CD4-positive, alpha-beta T cell treated with Interleukin-15 for 4 hours (primary cell): ENCODE results near the gene STK39.

Source experiments
- DNase-seq: peaks from one replicate; pipeline ENCODE4 v3.0.0-alpha.2; 2020; ENCODE audit warnings: low spot score

STK39 gene

GRCh38 chr2:167992278-167992677 lies 255.1 kb downstream of the STK39 start:
- DNase-seq = no peak

GRCh38 chr2:167990062-167990461 lies 257.3 kb downstream of the STK39 start:
- DNase-seq = no peak

GRCh38 chr2:167988296-167988695 lies 259.1 kb downstream of the STK39 start:
- DNase-seq = no peak

DNA sequence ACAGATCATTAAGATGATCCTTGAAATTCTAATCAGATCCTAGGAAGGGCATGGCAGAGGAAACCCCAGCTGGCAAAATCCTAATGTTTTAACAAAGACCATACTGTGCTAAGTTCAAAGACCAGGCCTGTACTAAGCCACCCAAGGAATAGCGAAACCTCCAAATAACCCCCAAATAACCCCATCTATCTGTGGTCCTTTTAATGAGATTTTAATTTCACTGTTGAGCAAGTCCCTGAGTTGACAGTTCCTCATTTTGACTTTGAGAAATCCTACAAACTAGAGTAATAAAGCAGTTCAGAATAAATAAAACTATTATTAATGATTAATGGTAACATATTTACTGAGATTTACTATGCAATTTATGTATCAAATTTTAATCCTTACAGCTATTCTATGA lies 259.8 kb downstream of the STK39 start:
- DNase-seq = no peak

DNA sequence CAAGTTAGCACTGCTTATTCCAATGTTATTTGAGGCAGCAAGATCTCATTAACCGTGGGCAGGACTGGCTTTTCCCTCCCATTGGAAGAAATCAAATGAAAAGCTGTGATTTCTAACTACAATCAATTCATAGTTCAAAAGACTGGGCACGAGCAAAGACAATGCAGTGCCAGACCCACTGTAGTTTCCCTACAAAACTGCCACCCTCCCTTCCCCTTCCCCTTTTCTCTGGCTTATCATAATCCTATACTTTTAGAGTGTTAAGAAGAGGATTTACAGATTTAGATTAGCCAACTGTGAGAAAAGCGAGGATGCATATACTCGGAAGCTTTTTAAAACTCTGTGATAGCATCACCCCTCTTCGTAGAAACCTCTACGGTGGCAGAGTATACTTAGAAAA lies 260.4 kb downstream of the STK39 start:
- no peak for DNase-seq

GRCh38 chr2:167986223-167986622 lies 261.2 kb downstream of the STK39 start:
- no peak for DNase-seq

- DNase-seq = no peak
Observed at GRCh38 chr2:167981945-167982344, 265.4 kb downstream of the STK39 start.

DNA sequence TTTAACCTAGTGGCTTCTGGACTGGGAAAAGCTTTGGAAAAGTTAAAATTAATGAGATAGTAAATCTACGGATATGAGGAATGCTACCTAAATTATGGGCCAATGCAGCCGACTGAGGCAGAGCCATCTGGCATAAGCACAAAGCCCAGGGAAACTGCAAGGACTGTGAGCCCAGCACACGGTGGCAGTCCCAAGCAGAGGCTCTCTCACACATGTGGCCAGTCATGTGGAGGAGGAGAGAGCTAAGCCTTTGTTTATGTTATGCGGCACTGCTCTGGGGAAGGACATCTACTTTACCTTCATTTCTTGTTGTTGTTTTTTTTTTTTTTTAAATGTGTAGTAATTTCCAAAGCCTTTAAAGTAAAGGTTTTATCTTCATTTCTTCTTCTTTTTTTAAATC lies 267.0 kb downstream of the STK39 start:
- no peak for DNase-seq

DNA sequence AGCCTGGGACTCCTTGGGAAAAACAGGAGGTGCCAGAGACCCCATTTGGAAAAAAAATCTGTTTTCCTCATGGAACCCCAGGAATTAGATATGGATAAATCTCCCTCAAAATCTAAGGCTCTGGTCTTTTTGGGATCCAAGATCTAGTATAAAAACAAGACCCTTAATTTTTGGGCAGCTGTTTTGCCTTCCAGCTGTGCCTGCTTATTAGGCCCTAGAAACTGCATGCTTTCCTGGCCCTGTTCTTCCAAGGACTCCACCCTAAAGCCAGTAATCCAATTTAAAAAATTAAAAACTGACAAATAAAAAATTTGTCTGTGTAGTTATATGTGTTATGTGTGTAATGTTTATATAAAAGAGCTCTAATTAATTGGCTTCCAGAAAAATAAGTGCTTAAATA lies 274.6 kb downstream of the STK39 start:
- no peak for DNase-seq

GRCh38 chr2:167972020-167972419 lies 275.4 kb downstream of the STK39 start:
- DNase-seq = no peak

DNA sequence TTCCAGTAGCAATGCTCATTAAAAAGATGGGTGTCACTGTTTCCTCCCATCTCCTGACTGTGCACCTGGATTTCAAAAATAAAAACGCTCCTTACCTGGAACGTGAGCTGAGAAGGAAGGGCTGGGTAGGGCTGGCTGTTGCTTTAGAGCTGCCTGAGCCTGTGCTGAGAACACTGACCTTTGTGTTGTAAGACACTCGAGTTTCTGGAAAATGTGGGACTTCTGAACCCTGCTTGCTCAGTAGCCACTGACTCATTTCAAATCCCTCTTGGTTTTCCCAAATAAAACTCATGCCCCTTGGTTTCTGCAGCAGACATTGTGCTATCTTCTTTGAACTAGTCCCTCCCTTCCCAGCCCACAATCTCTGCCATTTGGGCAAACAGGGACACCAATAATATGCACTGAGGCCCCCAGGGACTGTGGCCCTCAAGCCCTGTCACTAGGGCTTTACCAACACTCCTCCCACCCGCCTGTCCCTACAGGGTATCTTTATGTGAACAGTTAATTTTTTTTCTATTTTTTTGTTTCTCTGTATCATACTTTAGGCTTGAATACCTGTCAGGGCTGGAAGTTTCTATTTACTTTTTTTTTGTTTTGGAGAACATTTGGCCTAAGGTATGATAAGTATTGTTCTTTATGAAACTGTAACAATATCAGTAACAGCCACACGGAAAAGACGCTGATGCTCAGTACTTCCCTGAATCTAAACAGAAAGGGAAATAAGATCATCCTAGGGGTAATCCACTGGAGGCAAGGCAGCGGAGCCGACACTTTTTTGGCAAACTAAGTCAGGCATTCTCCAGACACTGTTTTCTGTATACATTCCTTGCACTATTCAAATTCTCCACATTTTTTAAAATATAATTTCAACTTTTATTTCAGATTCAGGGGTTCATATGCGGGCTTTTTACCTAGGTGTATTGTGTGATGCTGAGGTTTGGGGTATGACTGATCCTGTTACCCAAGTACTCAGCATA lies 280.2 kb downstream of the STK39 start:
- no peak for DNase-seq

DNA sequence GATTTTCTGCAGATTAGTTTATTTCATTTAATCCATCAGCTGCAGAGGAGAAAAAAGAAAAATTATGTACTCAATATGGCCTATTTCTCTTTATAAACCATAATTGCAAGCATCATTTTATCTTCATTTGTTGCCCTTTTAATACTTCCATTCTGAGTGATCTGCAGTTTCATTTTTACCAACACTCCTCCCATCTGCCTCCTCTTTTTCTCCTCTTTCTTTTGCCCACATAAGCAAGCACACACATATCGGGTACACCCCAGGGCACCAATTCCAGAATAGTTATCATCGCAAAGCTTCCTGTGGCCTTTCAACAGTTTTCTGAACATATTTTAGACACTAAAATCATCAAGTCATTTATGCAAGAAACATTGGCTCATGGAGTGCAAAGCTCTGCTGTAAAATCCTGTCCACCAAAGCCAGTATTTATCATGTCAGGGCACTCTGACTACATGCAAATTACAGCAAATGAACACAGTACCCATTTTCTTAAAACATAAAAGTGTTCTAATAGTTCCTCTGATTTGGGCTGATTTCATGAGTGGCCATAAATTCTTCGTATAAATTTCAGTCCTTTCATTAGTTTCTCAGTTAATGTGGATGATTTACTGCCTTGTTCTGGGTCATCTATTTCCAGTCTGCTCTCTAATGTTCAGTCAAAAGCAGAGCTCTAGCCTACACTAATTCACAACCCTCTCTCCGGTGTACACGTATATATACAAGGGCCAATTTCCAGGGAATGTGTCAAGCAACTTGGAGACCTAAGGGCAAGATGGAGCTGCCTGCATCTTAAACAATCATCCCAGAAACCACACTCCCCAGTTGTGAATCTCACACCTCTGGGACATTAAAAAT lies 281.3 kb downstream of the STK39 start:
- no peak for DNase-seq

GRCh38 chr2:167964650-167965413 lies 282.6 kb downstream of the STK39 start:
- DNase-seq = no peak

- DNase-seq = no peak
Observed at GRCh38 chr2:167963899-167964649, 283.3 kb downstream of the STK39 start.

- no peak for DNase-seq
Observed at GRCh38 chr2:167962436-167963226, 284.8 kb downstream of the STK39 start.

DNA sequence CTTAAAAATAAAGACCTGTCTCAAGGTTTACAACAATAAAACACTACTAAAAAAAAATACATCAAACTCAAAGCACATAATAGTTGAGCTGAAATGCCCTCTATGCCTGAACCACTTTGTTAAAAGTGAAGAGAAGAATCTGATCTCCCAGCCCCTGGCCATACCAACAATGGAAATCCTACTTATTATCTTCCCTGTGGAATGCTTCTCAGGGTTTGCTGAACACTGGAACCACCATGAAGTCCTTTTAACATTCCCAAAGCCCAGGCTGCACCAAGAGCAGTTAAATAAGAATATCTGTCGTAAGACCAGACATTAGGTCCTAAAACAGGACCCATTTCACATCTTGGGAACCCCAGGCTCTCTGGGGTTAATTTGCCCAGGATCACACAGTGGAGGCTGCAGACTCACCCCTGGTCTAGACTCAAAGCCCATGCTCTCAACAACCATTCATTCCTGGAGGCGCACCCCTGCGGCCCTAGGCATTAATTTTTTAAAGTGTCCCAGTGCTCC lies 285.8 kb downstream of the STK39 start:
- no peak for DNase-seq

DNA sequence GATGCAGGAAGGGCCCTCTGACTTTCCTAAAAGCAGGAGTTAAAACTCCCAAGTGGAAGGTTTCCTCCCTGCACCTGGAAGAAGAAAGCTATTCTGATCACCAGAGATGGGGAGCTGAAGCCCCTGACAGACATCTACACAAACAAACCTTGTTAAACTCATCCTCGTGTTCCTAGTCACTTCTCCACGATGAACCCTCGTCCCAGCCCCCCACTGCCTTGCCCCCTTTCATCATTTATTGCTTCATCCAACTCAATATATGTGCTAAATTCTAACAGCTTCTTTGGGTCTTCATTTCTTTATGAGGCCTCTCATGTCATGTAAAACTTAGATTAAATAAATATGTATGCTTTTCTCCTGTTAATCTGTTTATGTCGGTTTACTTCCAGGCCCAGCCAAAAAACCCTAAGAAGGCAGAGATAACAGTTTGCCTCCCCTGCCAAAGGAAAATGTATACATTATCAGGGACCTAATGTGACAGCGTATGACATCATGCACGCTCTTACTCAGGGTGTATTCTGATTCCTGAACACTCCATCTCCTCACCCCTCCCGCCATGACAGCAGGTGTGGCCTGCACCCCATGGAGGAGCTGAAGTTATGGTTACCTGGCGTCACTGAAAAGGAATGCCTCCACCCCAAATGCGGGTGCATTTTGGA lies 287.2 kb downstream of the STK39 start:
- no peak for DNase-seq

DNA sequence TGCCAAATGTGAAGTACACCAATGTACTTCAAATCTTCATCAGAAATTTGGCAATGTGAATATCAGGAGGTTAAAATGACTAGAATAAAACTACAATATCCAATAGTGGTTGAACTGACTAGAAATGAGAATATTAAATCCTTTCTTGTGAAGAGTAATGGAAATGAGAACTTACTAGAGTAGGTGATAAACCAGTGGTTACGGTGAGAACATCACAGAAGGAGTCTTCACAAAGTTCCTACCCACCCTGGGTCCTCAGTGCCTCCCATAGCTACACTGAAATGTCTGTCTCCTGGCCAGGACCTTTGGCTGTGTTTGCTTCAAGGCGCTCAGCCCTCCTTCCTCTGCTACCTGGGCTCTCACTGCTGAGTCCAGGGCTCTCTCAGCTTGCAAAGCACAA lies 289.7 kb downstream of the STK39 start:
- DNase-seq = no peak

GRCh38 chr2:167955264-167955906 lies 292.0 kb downstream of the STK39 start:
- DNase-seq = no peak
